HG02610 (cell line): ENCODE measurements around the gene CELF2.

Source experiments
- ATAC-seq: cut with Tn5 transposase; IDR thresholded peaks from one replicate; pipeline ENCODE4 v1.9.1; 2021; ENCODE audit warnings: mild to moderate bottlenecking, moderate library complexity; ENCODE audit not compliant: unreplicated experiment

CELF2 gene

GRCh38 chr10:11020548-11020942 lies 2.9 kb downstream of the CELF2 start:
- no peak for ATAC-seq

- ATAC-seq = no peak
Measured at GRCh38 chr10:11022213-11022612, 4.5 kb downstream of the CELF2 start.

GRCh38 chr10:11023009-11023953 lies 5.6 kb downstream of the CELF2 start:
- ATAC-seq = no peak

GRCh38 chr10:11024596-11024995 lies 6.9 kb downstream of the CELF2 start:
- ATAC-seq = no peak

GRCh38 chr10:11025978-11026377 lies 8.3 kb downstream of the CELF2 start:
- ATAC-seq = no peak

- ATAC-seq = no peak
Measured at GRCh38 chr10:11026773-11027172, 9.1 kb downstream of the CELF2 start.

GRCh38 chr10:11034762-11035161 lies 17.1 kb downstream of the CELF2 start:
- ATAC-seq = no peak

GRCh38 chr10:11035301-11035991 lies 17.8 kb downstream of the CELF2 start:
- no peak for ATAC-seq

GRCh38 chr10:11036424-11037011 lies 18.8 kb downstream of the CELF2 start:
- no peak for ATAC-seq

- no peak for ATAC-seq
Measured at GRCh38 chr10:11037991-11038390, 20.3 kb downstream of the CELF2 start.

GRCh38 chr10:11042357-11042756 lies 24.7 kb downstream of the CELF2 start:
- no peak for ATAC-seq

- ATAC-seq = no peak
Measured at GRCh38 chr10:11043039-11043438, 25.4 kb downstream of the CELF2 start.

- ATAC-seq = no peak
Measured at GRCh38 chr10:11043446-11044127, 25.9 kb downstream of the CELF2 start.

GRCh38 chr10:11045487-11045886 lies 27.8 kb downstream of the CELF2 start:
- ATAC-seq = no peak

GRCh38 chr10:11045995-11046775 lies 28.5 kb downstream of the CELF2 start:
- no peak for ATAC-seq

GRCh38 chr10:11046776-11047160 lies 29.1 kb downstream of the CELF2 start:
- ATAC-seq = no peak

- ATAC-seq = no peak
Measured at GRCh38 chr10:11048707-11049278, 31.1 kb downstream of the CELF2 start.

- ATAC-seq = no peak
Measured at GRCh38 chr10:11049806-11050205, 32.1 kb downstream of the CELF2 start.

- no peak for ATAC-seq
Measured at GRCh38 chr10:11050301-11051287, 32.9 kb downstream of the CELF2 start.
